Esophagus muscularis mucosa (tissue), 3 donors: Measurements from ENCODE around the gene PICK1.

Source experiments
- CTCF ChIP-seq, 3 experiments: fragments of 200-600 bp in 2 of 3; fragments of 450-650 bp in 1 of 3; sonication (generic) in 2 of 3; IDR thresholded peaks; one replicate each; pipeline ENCODE4 v1.5.1; 2017 to 2019; ENCODE audit warnings: antibody characterized with exemption in 3 of 3, mild to moderate bottlenecking in 2 of 3, moderate library complexity in 1 of 3
- POLR2A ChIP-seq: fragments of 450-650 bp; IDR thresholded peaks from one replicate; pipeline ENCODE4 v1.6.1; 2017; ENCODE audit warnings: antibody characterized with exemption, moderate library complexity, mild to moderate bottlenecking, low read depth
- POLR2AphosphoS5 ChIP-seq, 2 donors: sonication (generic); formaldehyde crosslinking; IDR thresholded peaks; one replicate each; pipeline ENCODE4 v1.6.1; 2017; ENCODE audit warnings: antibody characterized with exemption in 2 of 2

DNA sequence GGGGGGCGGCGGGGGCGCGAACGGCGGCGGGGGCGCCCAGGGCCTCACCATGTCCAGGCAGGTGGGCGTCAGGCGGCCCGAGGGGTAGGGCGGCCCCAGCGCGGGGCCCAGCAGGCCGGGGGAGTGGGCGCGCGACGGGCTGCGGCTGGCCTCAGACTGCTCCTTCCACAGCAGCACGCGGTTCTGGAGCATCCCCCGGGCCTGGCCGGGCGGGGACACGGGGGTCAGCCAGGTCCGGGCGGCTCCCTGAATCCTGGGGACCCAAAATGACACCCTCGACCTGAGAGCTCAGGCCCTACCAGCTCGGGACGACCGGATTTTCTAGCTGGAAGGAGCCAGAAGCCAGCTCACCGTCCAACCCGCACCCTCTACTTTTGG, 32.3 kb downstream of the PICK1 start:
- TF ChIP-seq POLR2A (no peak), CTCF (IDR thresholded peaks at IDR 0.05) (no peak), POLR2AphosphoS5 (IDR thresholded peaks at IDR 0.05) (no peak)
